ENCODE measurements around the gene COMTD1. TPM values are rescaled to one million over a fixed set of nuclear protein-coding genes. Genes with fewer than 3 reads are reported as not detected.

Gene COMTD1
- total RNA-seq, 3 donors from 2014 or later: 30.0 to 35.1 (median 30.4) TPM

DNA sequence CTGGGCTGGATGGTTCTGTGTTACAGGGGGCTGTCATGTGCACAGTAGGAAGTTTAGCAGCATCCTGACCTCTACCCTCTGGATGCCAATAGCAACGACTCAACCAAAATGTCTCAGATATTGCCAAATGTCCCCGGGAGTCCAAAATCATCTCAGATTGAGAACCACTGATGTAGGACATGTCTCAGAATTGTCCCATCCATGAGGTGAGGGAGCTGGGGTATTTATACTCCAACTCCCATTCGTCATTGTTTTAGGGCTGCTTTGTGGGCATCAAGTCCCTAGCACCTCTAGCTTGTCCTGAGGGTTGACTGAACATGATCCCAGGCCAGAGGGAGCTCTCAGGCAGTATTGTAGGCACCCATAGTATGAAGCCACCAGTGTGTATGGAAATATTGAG, 25.2 kb upstream of the COMTD1 start:
- Mint-ChIP-seq H3K27me3 (ENCODE audit: low read depth) (no peaks in the 10 kb centered on the region), H3K4me3 (no peak overlapping the region), H3K36me3 (ENCODE audit: insufficient read depth) (no peaks in the 10 kb centered on the region), H3K4me1 (ENCODE audit: low read depth) (no peaks in the 10 kb centered on the region), H3K9me3 (no peaks in the 10 kb centered on the region)
- DNase-seq: no peak
- no peak for ATAC-seq

DNA sequence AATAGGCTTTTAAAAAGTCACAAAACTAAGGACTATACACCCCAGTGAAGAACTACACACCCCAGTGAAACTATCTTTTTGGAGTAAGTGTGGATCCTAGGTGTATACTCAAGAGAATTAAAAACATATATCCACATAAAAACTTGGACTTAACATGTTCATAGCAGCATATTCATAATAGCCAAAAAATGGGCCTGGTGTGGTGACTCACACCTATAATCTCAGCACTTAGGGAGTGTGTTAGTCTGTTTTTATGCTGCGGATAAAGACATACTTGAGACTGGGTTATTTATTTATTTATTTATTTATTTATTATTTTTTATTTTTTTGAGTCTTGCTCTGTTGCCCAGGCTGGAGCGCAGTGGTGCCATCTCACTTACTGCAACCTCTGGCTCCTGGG, 19.0 kb upstream of the COMTD1 start:
- Mint-ChIP-seq H3K4me3 (no peak overlapping the region), H3K27me3 (ENCODE audit: low read depth) (no peaks in the 10 kb centered on the region), H3K9me3 (peaks cover 21% of the 10 kb centered on the region), H3K36me3 (ENCODE audit: insufficient read depth) (peaks cover 6% of the 10 kb centered on the region), H3K4me1 (ENCODE audit: low read depth) (no peaks in the 10 kb centered on the region)
- ATAC-seq (no peak), DNase-seq (no peak)

- DNase-seq (no peak), ATAC-seq (no peak)
- no peak overlapping the region for H3K4me3 Mint-ChIP-seq
These were observed 17.8 kb upstream of the COMTD1 start for GRCh38 chr10:75253281-75254220.

DNA sequence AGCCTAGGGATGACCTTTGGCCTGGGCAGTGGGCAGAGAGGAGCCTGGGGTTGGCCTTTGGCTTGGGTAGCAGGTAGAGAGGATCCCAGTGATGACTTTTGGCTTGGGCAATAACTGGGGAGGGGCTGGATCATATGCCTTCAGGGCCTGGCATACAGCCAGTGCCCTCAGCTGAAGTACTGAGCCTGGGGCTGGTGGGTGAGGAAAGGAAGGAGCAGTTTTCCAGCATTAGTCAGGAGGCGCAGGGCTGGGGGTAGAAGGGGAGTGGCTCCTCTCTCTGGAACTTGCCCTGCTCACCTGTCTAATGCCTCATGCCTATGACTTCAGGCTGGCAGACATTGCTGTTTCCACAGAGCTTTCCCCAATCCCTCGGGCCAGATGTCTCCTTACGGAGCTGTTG, 15.2 kb upstream of the COMTD1 start:
- ATAC-seq (no peak), DNase-seq (no peak)
- Mint-ChIP-seq H3K4me1 (ENCODE audit: low read depth) (no peaks in the 10 kb centered on the region), H3K4me3 (no peak overlapping the region), H3K27me3 (ENCODE audit: low read depth) (no peaks in the 10 kb centered on the region), H3K36me3 (ENCODE audit: insufficient read depth) (peaks cover 6% of the 10 kb centered on the region), H3K9me3 (peaks cover 21% of the 10 kb centered on the region)

More at GRCh38 chr10:75253281-75254220, 17.8 kb upstream of the COMTD1 start:
- peaks cover 21% of the 10 kb centered on the region for H3K9me3 Mint-ChIP-seq
- H3K27me3 Mint-ChIP-seq (ENCODE audit: low read depth): no peaks in the 10 kb centered on the region
- peaks cover 6% of the 10 kb centered on the region for H3K36me3 Mint-ChIP-seq (ENCODE audit: insufficient read depth)
- H3K4me1 Mint-ChIP-seq (ENCODE audit: low read depth): no peaks in the 10 kb centered on the region

- Mint-ChIP-seq H3K36me3 (ENCODE audit: insufficient read depth) (peaks cover 2% of the 10 kb centered on the region), H3K27me3 (ENCODE audit: low read depth) (no peaks in the 10 kb centered on the region), H3K9me3 (peaks cover 4% of the 10 kb centered on the region), H3K4me3 (no peak overlapping the region), H3K4me1 (ENCODE audit: low read depth) (no peaks in the 10 kb centered on the region)
- DNase-seq (no peak), ATAC-seq (no peak)
These were observed 12.0 kb upstream of the COMTD1 start for GRCh38 chr10:75247797-75248196.

GRCh38 chr10:75246506-75246905, 10.7 kb upstream of the COMTD1 start:
- no peak overlapping the region for H3K4me3 Mint-ChIP-seq
- no peak for DNase-seq
- H3K36me3 Mint-ChIP-seq (ENCODE audit: insufficient read depth): no peaks in the 10 kb centered on the region
- no peak for ATAC-seq
- no peaks in the 10 kb centered on the region for H3K9me3 Mint-ChIP-seq
- H3K4me1 Mint-ChIP-seq (ENCODE audit: low read depth): no peaks in the 10 kb centered on the region
- no peaks in the 10 kb centered on the region for H3K27me3 Mint-ChIP-seq (ENCODE audit: low read depth)

DNA sequence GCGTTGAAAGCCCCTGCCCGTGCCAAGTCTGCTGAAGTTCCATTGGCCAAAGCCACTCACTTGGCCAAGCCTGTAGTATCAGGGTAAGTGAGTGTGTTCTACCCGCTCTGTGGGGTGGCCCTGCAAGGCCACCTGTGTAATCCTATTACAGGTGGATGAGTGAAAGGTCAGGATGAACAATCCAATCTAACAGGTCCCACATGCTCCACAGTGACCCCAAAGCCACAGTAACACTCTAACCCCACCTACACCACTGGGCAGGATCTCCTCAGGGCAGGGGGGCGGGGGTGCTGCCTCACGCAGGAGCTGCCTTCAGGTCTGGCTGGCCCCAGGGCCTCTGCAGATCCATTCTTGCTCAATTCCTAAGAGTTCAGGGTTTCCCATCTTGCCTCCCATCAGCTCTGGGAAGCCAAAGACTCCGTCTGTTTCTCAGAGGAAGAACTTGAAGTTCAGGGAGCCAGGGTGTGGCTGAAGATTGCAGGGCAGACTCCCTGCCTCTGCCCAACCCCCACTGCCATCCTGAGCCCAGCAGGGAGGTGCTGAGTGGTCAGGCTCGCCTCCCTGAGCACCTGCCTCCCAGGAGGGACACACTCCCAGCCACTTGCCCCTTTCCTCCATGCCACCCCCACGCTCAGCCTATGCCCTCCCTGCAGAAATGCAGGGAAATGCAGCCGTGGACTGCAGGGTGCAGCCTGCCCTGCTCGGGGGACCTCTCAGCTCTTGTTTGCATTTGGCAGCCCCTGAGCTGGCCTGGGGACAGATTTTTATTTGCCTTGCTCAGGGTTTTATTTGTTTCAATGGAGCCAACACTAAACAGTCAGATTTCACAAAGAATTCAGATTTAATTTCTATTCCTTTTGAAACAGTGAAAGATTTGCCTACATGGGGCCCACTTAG, 9.8 kb upstream of the COMTD1 start:
- Mint-ChIP-seq H3K27me3 (ENCODE audit: low read depth) (no peaks in the 10 kb centered on the region), H3K36me3 (ENCODE audit: insufficient read depth) (no peaks in the 10 kb centered on the region), H3K4me3 (no peak overlapping the region), H3K9me3 (no peaks in the 10 kb centered on the region), H3K4me1 (ENCODE audit: low read depth) (no peaks in the 10 kb centered on the region)
- DNase-seq (no peak), ATAC-seq (no peak)

- no peak for DNase-seq
- Mint-ChIP-seq H3K9me3 (no peaks in the 10 kb centered on the region), H3K36me3 (ENCODE audit: insufficient read depth) (no peaks in the 10 kb centered on the region), H3K4me1 (ENCODE audit: low read depth) (no peaks in the 10 kb centered on the region), H3K27me3 (ENCODE audit: low read depth) (no peaks in the 10 kb centered on the region), H3K4me3 (no peak overlapping the region)
- no peak for ATAC-seq
These were observed 9.0 kb upstream of the COMTD1 start for GRCh38 chr10:75244487-75245353.

DNA sequence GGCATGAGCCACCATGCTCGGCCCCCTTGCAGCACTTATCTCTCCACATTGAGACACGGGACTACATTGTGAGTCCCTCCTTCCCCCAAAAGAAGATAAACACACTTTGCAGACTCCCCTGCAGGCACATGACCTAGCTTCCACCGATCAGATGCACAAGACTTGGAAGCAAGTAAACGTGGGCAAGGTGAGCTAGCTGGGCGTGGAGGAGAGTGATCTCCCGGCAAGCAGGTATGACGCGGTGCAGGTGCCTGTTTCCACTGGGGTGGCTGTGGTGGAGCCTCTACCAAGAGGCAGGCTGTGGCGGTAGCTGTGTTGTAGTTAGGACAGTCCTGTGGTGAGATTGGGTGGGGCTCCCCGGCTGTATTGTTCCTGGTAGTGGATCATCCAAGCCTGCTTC, 7.7 kb upstream of the COMTD1 start:
- ATAC-seq (no peak), DNase-seq (no peak)
- Mint-ChIP-seq H3K4me1 (ENCODE audit: low read depth) (no peaks in the 10 kb centered on the region), H3K27me3 (ENCODE audit: low read depth) (no peaks in the 10 kb centered on the region), H3K4me3 (no peak overlapping the region), H3K36me3 (ENCODE audit: insufficient read depth) (no peaks in the 10 kb centered on the region), H3K9me3 (no peaks in the 10 kb centered on the region)

- Mint-ChIP-seq H3K36me3 (ENCODE audit: insufficient read depth) (no peaks in the 10 kb centered on the region), H3K9me3 (no peaks in the 10 kb centered on the region), H3K4me3 (no peak overlapping the region), H3K27me3 (ENCODE audit: low read depth) (no peaks in the 10 kb centered on the region), H3K4me1 (ENCODE audit: low read depth) (peaks cover 7% of the 10 kb centered on the region)
- no peak for DNase-seq
- no peak for ATAC-seq
These were observed 4.7 kb upstream of the COMTD1 start for GRCh38 chr10:75240329-75241076.

GRCh38 chr10:75239096-75239790, 3.5 kb upstream of the COMTD1 start:
- Mint-ChIP-seq H3K4me1 (ENCODE audit: low read depth) (peaks cover 7% of the 10 kb centered on the region), H3K27me3 (ENCODE audit: low read depth) (no peaks in the 10 kb centered on the region), H3K9me3 (no peaks in the 10 kb centered on the region), H3K4me3 (no peak overlapping the region), H3K36me3 (ENCODE audit: insufficient read depth) (no peaks in the 10 kb centered on the region)
- ATAC-seq: no peak
- no peak for DNase-seq

DNA sequence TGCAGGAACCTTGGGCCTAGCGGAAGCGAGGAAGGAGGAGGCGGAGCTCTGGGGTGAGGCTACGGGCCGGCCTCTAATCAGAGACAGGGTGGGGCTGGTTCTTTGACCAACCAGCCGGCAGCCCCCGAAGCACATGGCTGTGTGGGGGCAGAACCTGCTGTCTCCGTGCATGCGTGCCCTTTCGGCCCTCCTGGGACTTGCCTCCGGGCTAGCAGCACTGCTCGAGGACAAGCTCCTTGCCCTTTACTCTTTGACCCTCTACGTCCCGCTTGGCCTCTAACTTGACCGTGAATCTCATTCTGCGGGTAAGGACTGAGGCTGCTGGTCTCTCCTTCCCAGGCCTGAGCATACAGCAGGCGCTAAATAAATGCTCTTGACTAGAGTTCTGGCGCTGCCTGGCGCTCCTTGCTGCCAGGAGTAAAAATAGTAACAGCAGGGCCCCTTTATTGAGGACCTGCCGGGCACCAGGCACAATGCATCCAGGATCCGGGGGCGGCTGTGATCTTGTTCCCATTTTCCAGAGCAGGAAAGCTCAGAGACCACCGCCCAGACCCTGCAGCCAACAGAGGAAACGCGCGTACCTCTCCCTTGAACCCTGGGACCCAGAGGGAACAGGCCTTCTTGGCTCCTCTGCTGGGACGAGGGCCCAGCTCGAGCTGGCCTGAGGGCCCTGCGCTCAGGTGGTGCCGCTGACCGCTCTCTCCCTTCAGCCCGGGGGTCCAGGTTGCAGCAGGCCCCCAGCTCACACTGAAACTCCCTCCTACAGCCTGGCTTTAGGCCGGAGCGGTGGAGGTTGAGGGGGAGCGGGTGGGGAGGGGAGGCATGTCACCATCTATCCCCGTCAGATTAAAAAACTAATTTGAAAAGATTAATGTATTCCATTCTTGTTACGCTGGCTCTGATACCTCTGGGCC, 2.7 kb upstream of the COMTD1 start:
- Mint-ChIP-seq H3K27me3 (ENCODE audit: low read depth) (no peaks in the 10 kb centered on the region), H3K4me3 (no peak overlapping the region), H3K4me1 (ENCODE audit: low read depth) (peaks cover 10% of the 10 kb centered on the region), H3K9me3 (no peaks in the 10 kb centered on the region), H3K36me3 (ENCODE audit: insufficient read depth) (no peaks in the 10 kb centered on the region)
- no peak for DNase-seq
- no peak for ATAC-seq

Data from activated T-cell treated with anti-CD3 and anti-CD28 coated beads, Interleukin-2, amount 50 U/mL, for 4 hours (primary cell).